K562 (cell line): ENCODE measurements around the gene DYNC1H1. TPM values are rescaled to one million over a fixed set of nuclear protein-coding genes. Genes with fewer than 3 reads are reported as not detected.
A peak's percentile ranks its signal among the peaks of the same experiment; 100 is the strongest.

ENCODE experiments used
- ATF1 ChIP-seq, 2 experiments: fragments of 450-650 bp in 1 of 2; IDR thresholded peaks; 2 replicates each; pipeline ENCODE4 v1.6.1; 2016; ENCODE audit warnings: missing compliant biosample characterization in 1 of 2, missing genetic modification characterization in 1 of 2
- BRF1 ChIP-seq: IDR thresholded peaks from 3 replicates; pipeline ENCODE4 v1.6.1; 2011; ENCODE audit warnings: borderline replicate concordance, mild to moderate bottlenecking; ENCODE audit not compliant: insufficient read length; ENCODE audit errors: extremely low read depth
- ERF ChIP-seq: fragments of 450-650 bp; formaldehyde crosslinking; IDR thresholded peaks from 2 replicates; pipeline ENCODE4 v1.4.0; 2020; ENCODE audit warnings: mild to moderate bottlenecking, mixed read lengths
- HNRNPLL ChIP-seq: fragments of 200-400 bp; formaldehyde crosslinking; IDR thresholded peaks from 2 replicates; pipeline ENCODE4 v1.6.1; 2017; ENCODE audit warnings: low read length, low read depth, mild to moderate bottlenecking; ENCODE audit not compliant: poor library complexity, severe bottlenecking
- MAZ ChIP-seq, 2 experiments: fragments of 450-650 bp in 1 of 2; sonication (generic) in 1 of 2; formaldehyde crosslinking; IDR thresholded peaks in 1 of 2; conservative IDR thresholded peaks in 1 of 2; 2 replicates each; pipeline versions ENCODE4 v1.4.0 to v1.5.0; 2020; ENCODE audit warnings: mild to moderate bottlenecking in 1 of 2, missing genetic modification reagents in 1 of 2
- MBD2 ChIP-seq: sonication (generic); IDR thresholded peaks from 2 replicates; pipeline ENCODE4 v1.6.1; 2016; ENCODE audit warnings: low read depth, borderline replicate concordance
- NR3C1 ChIP-seq: sonication (generic); formaldehyde crosslinking; IDR thresholded peaks from 2 replicates; pipeline ENCODE4 v1.8.1; 2022; ENCODE audit warnings: missing genetic modification reagents
- POLR2AphosphoS2 ChIP-seq: IDR thresholded peaks from 2 replicates; pipeline ENCODE4 v1.6.1; 2012; ENCODE audit warnings: low read length, improper control_type of control experiment
- POLR2H ChIP-seq: IDR thresholded peaks from 2 replicates; pipeline ENCODE4 v1.6.1; 2016; ENCODE audit warnings: missing genetic modification characterization, low read depth, mild to moderate bottlenecking, control low read depth, missing compliant biosample characterization, moderate library complexity
- POLR3G ChIP-seq: IDR thresholded peaks from 2 replicates; pipeline ENCODE4 v1.6.1; 2011; ENCODE audit not compliant: insufficient read length, insufficient replicate concordance; ENCODE audit errors: extremely low read depth
- RBM15 ChIP-seq: fragments of 200-400 bp; formaldehyde crosslinking; IDR thresholded peaks from 2 replicates; pipeline ENCODE4 v1.6.1; 2018; ENCODE audit warnings: mild to moderate bottlenecking, low read length, moderate library complexity; ENCODE audit not compliant: insufficient read depth
- STAT6 ChIP-seq: sonication (generic); formaldehyde crosslinking; IDR thresholded peaks from 2 replicates; pipeline ENCODE4 v1.8.1; 2023; ENCODE audit warnings: mild to moderate bottlenecking, missing genetic modification reagents
- TAF9B ChIP-seq: fragments of 450-650 bp; IDR thresholded peaks from 2 replicates; pipeline ENCODE4 v1.6.1; 2018; ENCODE audit warnings: mild to moderate bottlenecking; ENCODE audit not compliant: partially characterized antibody
- THAP7 ChIP-seq: fragments of 250-450 bp; sonication (Bioruptor Pico); IDR thresholded peaks from 2 replicates; pipeline ENCODE4 v1.5.0; 2021
- TRIM25 ChIP-seq: fragments of 450-650 bp; IDR thresholded peaks from 2 replicates; pipeline ENCODE4 v1.7.0; 2016; ENCODE audit warnings: borderline replicate concordance
- ZBTB8A ChIP-seq: fragments of 450-650 bp; IDR thresholded peaks from 2 replicates; pipeline ENCODE4 v1.6.1; 2018; ENCODE audit warnings: mild to moderate bottlenecking, moderate library complexity; ENCODE audit not compliant: partially characterized antibody
- ZFP30 ChIP-seq: fragments of 250-450 bp; sonication (Bioruptor Pico); IDR thresholded peaks from 2 replicates; pipeline ENCODE4 v1.8.0; 2022; ENCODE audit warnings: moderate library complexity, mild to moderate bottlenecking, inconsistent platforms, borderline replicate concordance
- ZNF224 ChIP-seq: sonication (generic); formaldehyde crosslinking; IDR thresholded peaks from 2 replicates; pipeline ENCODE4 v1.8.0; 2022; ENCODE audit warnings: mild to moderate bottlenecking, missing genetic modification reagents
- ZNF24 ChIP-seq: fragments of 450-650 bp; IDR thresholded peaks from 2 replicates; pipeline ENCODE4 v1.6.1; 2016
- ZNF644 ChIP-seq: fragments of 200-800 bp; sonication (Bioruptor generic); IDR thresholded peaks from 2 replicates; pipeline ENCODE4 v1.6.1; 2016; ENCODE audit warnings: low read depth, missing genetic modification characterization, missing compliant biosample characterization
- ZNF740 ChIP-seq, 3 experiments: fragments of 200-800 bp in 1 of 3; sonication (Bioruptor generic) in 1 of 3; sonication (generic) in 1 of 3; formaldehyde crosslinking in 1 of 3; IDR thresholded peaks; 2 replicates each; pipeline versions ENCODE4 v1.6.1 to v1.8.0; 2016 to 2022; ENCODE audit warnings: mild to moderate bottlenecking in 2 of 3, missing compliant biosample characterization in 2 of 3, missing genetic modification characterization in 2 of 3, missing genetic modification reagents in 1 of 3
- polyA plus RNA-seq, 8 experiments: library from polyadenylated mRNA; depleted of rRNA in 4 of 8; stranded (reverse) in 5 of 8; unstranded in 3 of 8; fragments of >200 nt; fragmentation: Nextera tagmentation in 2 of 8; fragmentation: Illumina TruSeq in 1 of 8; extraction: Ambion mirVana in 2 of 8; extraction: Trizol in 1 of 8; gene quantifications; 2 replicates each; pipeline versions ENCODE4 v1.2.1 to v1.2.3, GENCODE V29; 2011 to 2014; ENCODE audit warnings: inconsistent platforms in 1 of 8, missing spikeins in 1 of 8
- total RNA-seq, 7 experiments: library from RNA; depleted of rRNA in 6 of 7; stranded (reverse); fragments of >200 nt in 6 of 7; fragmentation: Illumina TruSeq in 2 of 7; extraction: Trizol in 2 of 7; gene quantifications; 2 replicates each; pipeline versions ENCODE4 v1.2.1 to v1.2.3, GENCODE V29; 2011 to 2021; ENCODE audit warnings: low replicate concordance in 1 of 7

The DYNC1H1 gene
- total and polyA plus RNA-seq, 9 of the 15 experiments (the other 6 are each of a cell fraction or from before 2014, with no cell fraction given): 31.9 to 335 (median 115) TPM

- TF ChIP-seq ZNF740 (CRISPR knock-in tag; IDR thresholded peaks at IDR 0.05) (no peak), ZNF740 (tag; IDR thresholded peaks at IDR 0.05) (no peak), STAT6 (CRISPR knock-in tag) (no peak), BRF1 (no peak), RBM15 (no peak), TRIM25 (no peak), POLR2AphosphoS2 (no peak), ZBTB8A (no peak), HNRNPLL (peak; percentile 21), TAF9B (no peak), ZFP30 (no peak), ZNF24 (no peak), ERF (CRISPR knock-in tag) (no peak), THAP7 (CRISPR knock-in tag) (no peak), ZNF224 (no peak), ZNF644 (peak; percentile 76; the same call in 1 of the 2 replicates), NR3C1 (0 out of 2 replicates have a peak, but pooled peaks have one; percentile 35), POLR3G (no peak), ATF1 (CRISPR knock-in tag; IDR thresholded peaks at IDR 0.05) (no peak), ATF1 (tag; IDR thresholded peaks at IDR 0.05) (0 out of 2 replicates have a peak, but pooled peaks have one; percentile 41), MBD2 (no peak), MAZ (CRISPR knock-in tag; conservative IDR thresholded peaks at IDR 0.05 in 1 of 2, IDR thresholded peaks at IDR 0.05 in 1 of 2) (no peak), POLR2H (tag) (no peak)
Measured at GRCh38 chr14:102088012-102088792, 123.8 kb downstream of the DYNC1H1 start (continued).
